Suppressor macrophage (primary cell): ENCODE measurements around the gene PUS7.
"Not testable (repeated sequence)": the region's sequence is repeated elsewhere in the genome, so short reads cannot be mapped to it uniquely, and the experiment has no call there.

Experiments
- DNase-seq, 4 experiments: peaks; one replicate each; pipeline ENCODE4 v3.0.0-alpha.2; 2020 to 2022

Gene PUS7

GRCh38 chr7:105496521-105496920, 25.6 kb downstream of the PUS7 start:
- no peak for DNase-seq

GRCh38 chr7:105493923-105494315, 28.2 kb downstream of the PUS7 start:
- DNase-seq, result no peak

- no peak for DNase-seq
These were observed 28.7 kb downstream of the PUS7 start for GRCh38 chr7:105493196-105493922.

DNA sequence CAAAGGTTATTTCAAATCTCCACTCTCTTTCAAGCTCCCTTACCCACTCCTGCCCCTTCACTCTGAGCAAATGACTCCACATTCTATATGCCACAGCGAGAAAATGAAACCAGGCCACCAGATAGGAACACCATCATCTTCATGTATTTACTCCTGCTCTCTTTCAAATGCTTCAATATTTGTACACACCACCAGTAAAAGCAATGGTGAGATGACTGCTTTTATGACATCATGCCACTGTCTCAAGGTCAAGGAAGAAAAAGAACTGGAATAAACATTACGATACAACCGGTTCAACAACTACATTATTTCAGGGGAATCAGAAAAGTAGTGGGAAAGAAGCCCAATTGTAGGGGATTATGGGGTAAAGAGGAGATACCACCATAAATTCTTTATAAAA, 32.7 kb downstream of the PUS7 start:
- DNase-seq, result no peak

DNA sequence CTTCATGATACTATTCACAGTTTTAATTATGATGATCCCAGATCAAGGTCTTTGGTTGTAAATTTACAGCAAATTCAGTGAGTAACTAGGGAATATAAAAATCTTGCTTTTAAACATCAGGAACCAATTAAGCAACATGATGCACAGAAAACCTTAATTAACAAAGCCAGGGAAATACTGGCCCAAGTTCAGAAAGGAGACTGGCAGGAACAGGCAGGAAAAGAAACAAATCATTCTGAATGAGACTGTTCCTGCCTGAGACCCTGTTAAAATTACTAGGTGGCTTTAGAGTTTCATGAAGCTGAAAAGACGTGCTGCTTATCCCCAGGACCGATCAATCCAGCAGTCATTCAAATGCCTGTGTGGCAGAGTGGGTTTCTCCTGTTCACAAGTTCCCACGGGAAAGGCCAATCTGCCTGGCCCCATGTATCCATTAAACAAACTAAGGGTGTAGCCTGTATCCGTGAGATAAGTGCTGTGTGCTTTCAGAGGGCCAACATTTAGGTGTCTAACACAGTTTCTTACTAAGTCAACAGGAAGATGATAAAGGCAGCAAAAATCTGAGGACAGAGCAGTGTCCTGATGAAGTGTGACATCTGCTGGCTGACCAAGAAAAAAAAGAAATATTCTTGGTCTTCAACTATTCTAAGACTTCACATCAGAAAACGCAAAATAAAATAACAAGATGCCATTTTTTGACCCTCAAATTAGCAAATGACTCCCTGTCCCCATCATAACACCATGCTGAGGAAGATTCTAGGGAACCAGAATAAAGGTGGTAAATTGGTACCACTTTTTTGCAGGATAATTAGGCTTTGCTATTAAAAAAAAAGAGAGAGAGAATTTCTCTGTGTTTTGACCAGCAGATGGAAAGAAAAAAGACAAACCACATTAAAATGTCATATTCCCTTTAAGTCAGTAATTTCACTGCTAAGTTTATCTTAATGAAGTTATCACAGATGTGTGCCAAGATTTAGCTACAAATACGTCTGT, 34.2 kb downstream of the PUS7 start:
- peak in 3 of 4 experiments; percentile 8 to 29 (median 15) for DNase-seq

DNA sequence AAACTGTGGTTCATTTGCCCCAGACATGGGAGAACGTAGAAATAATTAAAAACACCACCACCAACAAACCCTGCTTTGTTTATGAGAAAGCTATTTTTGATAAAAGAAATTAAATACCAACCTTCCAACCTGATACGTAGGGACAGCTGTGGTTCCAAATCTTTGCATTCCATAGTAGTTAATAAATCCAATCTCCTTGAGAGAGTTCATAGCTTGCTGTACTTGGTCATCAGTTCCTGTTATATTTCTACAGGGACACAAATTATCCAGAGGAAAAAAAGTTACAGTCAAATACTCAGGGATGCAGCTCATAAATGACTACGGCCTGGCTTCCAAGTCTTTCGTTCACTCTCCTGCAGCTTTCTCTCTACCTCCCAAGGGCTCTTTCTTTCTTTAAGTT, 41.1 kb downstream of the PUS7 start:
- no peak for DNase-seq

- no peak for DNase-seq
These were observed 43.5 kb downstream of the PUS7 start for GRCh38 chr7:105478606-105479005.

- no peak for DNase-seq
These were observed 44.2 kb downstream of the PUS7 start for GRCh38 chr7:105477908-105478307.

DNA sequence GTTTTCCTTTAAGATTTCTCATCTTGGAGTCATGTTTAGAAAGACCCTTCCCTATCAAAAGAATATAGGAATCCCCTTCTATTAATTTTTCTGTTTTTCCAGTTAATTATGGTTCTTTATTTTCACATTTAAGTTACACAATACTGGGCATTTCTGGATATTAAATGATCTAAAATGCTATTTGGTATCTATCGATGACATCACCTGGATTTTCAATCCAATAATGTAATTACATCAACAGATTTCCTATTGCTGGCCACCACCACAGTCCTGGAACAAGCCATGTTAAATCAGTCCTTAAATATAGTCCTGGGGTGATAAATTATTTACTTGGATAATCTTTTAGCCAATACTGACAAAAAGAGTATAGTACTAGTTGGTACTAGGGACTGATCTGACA, 48.0 kb downstream of the PUS7 start:
- DNase-seq, result no peak

- DNase-seq, result peak; percentile 12 to 44 (median 32)
These were observed 48.9 kb downstream of the PUS7 start for GRCh38 chr7:105473163-105473562.

GRCh38 chr7:105470846-105471245, 51.2 kb downstream of the PUS7 start:
- DNase-seq, result no peak

GRCh38 chr7:105470090-105470489, 52.0 kb downstream of the PUS7 start:
- DNase-seq, result no peak

GRCh38 chr7:105462765-105463420, 59.2 kb downstream of the PUS7 start:
- no peak for DNase-seq

GRCh38 chr7:105461518-105461917, 60.6 kb downstream of the PUS7 start:
- no peak for DNase-seq

DNA sequence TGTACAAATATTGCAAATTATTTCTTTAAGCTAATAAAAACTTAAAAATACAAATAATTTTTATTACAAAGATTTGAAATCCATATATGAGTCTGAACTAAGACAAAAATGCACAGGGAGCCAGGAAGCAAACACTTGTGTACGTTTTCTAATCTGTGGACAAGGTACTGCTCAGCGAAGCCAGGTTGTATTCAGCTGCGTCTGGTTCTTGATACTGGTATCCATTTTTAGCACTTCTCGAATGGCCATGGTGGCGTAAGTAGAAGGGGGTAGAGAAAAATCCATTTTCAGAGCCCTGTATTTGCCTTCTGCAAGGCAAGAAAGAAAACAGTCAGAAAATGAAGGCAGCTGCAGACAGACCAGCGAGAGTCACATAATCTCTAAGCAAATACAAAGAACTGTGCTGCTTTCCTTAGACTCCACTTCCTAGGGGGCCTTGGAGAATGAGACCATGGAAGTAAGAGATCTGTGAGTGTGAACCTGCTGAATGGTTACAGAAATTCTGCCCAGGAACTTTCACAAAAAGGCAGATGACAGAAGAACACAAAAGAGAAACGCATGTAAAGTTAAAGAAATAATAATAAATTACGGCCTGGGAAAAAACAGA, 64.3 kb downstream of the PUS7 start:
- DNase-seq, result no peak

DNA sequence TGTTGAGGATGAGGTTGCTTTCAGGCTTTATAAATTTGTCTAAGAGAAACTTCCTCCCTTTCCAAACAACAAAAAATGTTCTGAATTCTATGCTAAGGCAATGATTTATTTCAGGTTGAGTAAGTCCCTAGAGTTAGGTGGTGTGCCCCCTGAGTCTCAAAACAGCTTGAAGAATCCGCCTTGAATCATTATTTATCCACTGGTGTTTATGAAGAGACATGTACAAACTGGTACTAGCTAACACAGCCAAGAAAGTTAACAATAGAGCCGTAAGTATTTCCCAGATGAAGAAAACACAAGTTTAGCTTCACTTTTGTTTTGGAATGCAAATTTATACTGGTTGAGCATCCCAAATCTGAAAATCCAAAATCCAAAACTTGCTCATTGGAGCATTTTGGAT, 67.2 kb downstream of the PUS7 start:
- no peak for DNase-seq

DNA sequence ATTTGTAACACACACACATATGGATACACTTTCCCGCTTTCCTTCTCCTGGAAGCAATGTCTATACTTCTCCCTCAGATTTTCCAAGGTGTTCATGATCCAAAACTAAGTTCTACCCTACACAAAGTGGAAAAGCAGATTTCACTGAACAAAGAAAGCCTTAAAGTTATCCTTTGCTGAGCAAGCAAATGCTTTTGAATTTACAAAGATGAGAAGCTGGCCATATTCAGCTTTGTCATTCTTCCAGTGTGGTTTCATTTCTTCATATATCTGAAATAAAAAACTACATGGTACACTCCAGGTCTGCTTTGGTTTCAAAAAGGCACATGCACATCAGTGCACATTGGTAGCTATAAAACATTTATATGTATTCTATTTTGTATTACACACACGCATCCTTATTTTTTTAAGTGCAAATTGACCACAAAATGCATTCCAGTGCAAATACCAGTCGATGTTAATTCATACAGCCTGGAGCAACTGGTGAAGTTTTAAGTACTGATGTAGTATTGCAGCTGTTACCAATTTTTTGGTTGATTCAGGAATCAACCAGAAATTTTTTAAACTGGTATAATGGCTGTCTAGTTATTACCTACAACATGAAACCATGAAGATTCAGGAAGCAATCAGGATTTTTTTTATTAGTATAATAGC, 67.8 kb downstream of the PUS7 start:
- no peak for DNase-seq

- DNase-seq, result no peak
These were observed 70.0 kb downstream of the PUS7 start for GRCh38 chr7:105452085-105452484.

DNA sequence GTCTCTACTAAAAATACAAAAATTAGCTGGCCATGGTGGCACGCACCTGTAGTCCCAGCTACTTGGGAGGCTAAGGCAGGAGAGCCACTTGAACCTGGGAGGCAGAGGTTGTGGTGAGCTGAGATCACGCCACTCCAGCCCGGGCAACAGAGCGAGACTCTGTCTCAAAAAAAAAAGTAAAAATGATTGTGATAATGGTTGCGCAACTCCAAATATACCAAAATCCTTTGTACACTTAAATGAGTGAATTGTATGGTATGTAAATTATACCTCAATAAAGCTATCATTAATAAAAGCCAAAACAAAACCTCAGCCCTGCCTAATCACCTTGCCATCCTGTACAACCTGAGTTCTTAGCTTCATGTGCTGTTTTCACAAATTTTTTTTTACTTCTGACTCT, 71.2 kb downstream of the PUS7 start:
- not testable (repeated sequence) for DNase-seq

- no peak for DNase-seq
These were observed 71.8 kb downstream of the PUS7 start for GRCh38 chr7:105450177-105450861.

DNA sequence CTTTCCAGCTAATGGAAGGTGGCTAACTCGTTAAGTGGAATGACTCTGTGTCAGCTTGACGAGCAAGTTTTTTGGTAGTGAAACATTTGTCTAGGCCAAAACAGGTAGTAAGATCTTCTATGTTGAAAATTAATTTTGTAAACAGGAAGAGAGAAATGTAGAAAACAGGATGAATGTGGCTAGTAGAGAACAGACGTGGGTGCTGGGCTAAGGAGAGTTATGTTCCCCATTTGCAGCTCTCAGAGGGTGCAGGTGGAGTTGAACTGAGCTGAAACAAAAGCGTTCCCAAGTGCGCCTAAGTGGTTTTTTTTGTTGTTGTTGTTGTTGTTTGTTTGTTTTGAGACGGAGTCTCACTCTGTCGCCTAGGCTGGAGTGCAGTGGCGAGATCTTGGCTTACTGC, 73.9 kb downstream of the PUS7 start:
- peak in 3 of 4 experiments; percentile 10 to 17 (median 12) for DNase-seq
